Fibroblast of peridontal ligament (primary cell): Measurements from ENCODE around the gene ATP11A.

Experiments
- DNase-seq: peaks from one replicate; pipeline ENCODE4 v3.0.0-alpha.2; 2010; ENCODE audit errors: extremely low read depth

Gene ATP11A

GRCh38 chr13:112759827-112760226 is 70.0 kb downstream of the ATP11A start:
- DNase-seq: no peak

DNA sequence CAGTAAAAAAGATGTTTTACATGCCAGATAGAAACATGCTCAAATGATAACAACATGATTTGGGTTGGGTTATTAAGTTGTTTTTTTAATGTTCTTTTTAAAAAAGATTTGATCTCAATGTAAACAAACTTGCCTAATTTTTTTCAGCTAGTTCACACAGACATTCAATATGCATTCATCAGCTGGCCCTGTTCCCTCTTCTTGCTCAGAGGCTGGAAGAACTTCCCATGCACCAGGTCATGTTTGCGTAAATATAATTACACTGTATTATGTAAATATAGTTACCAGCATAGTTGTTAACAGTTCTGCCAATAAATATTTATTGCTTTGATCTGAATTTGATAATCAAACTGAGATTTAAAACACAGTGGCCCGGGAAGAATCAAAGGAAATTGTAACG is 70.6 kb downstream of the ATP11A start:
- peak; percentile 54 for DNase-seq

DNA sequence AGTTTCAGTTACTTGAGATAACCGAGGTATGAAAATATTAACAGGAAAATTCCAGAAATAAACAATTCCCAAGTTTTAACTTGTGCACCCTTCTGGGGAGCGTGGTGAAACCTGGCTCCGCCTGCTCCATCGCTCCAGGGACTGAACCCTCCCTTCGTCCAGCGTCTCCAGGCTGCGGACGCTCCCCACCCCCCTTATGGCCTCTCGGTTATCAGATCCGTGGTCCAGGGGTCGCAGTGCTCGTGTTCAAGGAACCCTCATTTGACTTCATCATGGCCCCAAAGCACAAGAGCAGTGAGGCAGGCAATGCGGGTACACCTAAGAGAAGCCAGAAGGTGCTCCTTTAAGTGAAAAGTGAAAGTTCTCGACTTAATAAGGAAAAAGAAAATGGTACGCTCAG is 71.1 kb downstream of the ATP11A start:
- DNase-seq: no peak

DNA sequence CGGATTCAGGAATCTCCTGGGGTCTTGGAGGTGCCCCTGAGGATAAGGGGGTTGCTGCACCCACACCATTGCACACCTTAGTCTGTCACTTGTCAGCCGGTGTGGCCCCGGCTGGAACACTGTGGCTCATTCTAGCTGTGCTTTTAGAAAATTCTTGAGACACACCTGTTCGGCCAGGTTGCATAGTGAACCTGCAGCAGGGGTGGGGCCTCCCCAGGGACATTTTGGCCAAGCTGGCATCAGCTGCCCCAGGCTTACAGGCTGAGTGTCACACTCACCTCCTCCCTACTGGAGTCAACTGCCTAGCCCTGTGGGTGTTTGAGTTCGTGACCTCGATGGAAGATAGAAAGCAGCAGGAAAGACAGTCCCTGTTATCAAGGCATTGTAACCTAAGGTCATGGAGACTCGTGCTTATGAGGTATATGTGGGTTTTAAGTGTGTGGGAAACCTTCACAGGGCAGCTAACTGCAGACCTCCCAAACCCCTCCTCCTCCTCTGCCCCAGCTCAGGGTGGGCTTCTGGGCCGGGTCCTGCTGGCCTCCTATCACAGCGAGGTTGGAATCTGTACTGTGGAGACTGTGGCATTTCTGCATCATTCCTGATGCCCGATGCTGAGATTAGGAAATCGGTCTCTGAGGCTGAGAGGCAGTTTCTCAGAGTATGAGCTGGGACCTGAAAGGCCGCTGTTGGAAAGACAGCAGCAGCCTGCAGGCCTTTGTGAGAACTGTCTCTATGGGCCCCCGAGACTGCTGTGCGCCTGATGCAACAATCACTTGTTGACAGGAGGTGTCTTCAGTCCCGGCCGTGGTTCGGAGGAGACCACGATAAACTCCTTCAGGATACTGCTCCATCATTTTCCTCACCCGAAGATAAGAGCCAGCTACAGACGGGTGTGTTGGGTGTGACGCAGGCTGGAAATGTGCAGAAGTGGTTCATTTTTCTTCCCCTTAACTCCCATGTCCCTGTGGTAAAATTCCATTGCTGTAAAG is 72.2 kb downstream of the ATP11A start:
- DNase-seq: no peak

DNA sequence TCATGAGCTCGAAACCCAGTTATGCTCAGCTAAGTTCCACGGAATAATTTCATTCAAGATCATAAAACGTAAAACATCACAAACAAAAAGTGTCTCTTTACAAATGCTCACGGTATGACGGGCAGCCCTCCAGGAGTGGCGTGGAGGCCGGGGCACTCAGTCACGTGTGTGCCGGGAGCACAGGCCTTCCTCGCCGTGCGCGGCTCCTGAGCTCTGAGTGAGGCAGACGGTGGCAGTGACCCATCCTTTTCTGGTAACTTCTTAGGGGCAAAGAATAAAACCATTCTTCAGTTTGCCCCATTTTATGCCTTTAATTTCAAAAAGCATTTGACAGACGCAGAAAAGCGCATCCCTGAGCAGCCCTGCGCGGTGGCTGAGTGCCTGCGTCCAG is 72.8 kb downstream of the ATP11A start:
- DNase-seq: no peak

- no peak for DNase-seq
Measured at GRCh38 chr13:112764028-112764427, 74.2 kb downstream of the ATP11A start.

GRCh38 chr13:112764864-112765561 is 75.2 kb downstream of the ATP11A start:
- DNase-seq: no peak

- no peak for DNase-seq
Measured at GRCh38 chr13:112765731-112766130, 75.9 kb downstream of the ATP11A start.

DNA sequence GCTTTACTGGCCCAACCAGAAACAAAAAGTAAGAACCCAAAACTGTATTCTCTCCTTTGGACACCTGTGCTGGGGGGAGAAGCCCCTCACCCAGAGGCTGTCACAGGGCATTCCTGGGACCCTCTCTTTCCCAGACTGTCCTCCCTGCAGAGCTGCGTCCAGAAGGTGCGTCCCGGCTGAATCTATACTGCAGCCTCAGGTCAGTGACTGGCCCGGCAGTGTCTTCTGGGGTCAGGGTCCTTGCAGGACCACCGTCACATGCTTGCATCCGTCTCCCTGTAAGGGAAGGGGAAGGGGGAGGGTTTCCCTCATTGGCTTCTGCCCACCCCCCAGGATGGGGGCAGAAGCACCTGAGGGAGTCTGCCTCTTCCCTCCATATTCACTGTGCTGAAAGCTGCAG is 76.5 kb downstream of the ATP11A start:
- no peak for DNase-seq

DNA sequence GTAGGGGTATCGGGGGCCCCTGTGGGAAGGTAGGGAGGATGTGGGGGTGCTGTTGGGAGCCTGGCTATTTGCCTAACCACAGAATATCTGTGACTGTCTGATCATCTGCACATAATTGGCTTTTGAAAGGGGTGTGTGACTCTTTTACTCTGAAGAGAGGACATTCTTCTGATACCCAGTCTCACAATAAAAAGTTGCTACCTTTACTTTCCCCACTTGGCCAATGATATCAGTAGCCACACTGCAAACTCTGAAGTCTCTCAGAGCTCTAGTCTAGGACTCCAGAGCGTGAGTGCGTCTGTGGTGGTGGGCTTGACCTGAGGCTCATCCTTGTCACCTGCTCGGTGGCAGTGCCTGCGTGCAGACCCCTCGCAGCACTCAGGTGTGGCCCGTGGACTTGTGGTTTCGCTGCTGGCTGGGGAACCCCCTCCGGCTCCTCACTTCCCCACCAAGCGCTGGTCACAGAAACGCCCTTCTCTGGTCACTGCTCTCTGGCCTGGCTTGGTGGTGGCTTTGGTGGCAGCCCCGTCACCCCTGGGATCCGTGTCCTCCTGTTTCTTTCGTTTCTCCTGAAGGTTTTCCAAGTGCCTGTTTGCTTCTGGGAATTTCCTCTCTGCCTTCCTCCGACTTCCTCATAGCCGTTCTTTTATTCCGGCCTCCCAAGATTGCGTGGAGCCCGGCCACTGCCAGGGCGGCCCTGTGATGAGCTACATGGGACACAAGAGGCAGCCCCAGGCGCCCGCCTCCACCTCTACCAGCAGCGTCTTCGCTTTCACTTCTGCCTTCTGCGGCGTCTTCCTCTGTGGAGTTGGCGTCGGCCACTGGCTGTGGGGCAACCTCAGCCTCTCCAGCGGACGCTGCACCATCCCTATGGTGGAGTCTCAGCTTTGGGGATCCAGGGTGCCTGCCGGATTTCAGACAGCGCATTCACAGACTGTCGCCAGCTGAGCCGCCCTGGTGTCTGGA is 78.0 kb downstream of the ATP11A start:
- no peak for DNase-seq

DNA sequence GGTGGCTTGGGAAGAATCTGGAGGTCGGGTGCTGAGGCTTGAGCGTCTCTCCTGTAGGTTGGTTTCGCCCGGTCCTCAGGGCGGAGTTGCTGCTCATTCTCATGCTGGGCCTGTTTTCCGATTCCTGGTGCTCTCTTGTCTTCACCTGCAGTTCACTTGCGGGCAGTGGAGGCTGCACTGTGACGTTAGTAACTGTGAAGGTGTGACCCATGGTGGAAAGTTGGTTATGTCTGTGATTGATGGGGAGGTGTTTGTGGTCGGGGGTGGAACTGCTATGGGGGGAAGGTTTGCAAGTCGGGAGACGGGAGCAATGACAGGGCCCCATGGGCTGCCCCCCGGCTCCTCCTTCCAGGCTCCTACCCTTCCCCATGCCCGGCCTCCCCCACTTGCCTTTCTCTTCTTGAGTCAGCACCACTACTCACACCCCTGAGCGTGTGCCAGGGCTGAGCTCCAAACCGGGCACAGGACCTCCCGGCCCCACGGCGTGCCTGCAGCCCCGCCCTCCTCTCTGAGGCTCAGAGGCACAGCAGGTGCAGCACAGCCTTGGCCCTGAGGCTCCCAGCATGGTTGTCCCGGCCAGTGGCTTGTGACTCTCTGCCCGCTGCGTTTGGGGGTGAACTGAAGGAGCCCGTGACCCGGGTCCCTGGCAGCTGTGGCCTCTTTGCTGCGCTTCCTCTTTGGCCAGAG is 79.1 kb downstream of the ATP11A start:
- DNase-seq: no peak

DNA sequence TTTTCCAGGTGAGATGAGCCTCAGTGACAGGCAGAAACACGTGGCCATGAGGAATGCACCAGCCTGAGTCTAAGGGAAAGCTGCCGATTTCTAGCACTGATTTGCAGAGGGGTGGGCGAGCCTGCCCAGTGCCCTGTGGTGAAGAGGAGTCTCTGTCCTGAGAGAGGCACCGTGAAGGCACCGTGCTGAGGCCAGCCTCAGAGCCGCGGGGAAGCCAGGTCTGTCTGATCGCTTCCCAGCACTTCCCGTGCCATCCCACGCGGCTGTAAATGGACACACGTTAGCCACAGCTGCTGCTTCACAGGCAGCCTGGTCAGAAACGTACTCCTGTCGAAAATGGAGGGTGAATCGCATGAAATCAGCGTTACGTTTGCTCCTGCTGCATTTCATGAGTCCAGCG is 79.8 kb downstream of the ATP11A start:
- DNase-seq: no peak

GRCh38 chr13:112770504-112770903 is 80.7 kb downstream of the ATP11A start:
- no peak for DNase-seq

GRCh38 chr13:112771139-112771876 is 81.5 kb downstream of the ATP11A start:
- no peak for DNase-seq

- DNase-seq: no peak
Measured at GRCh38 chr13:112771877-112772538, 82.2 kb downstream of the ATP11A start.

DNA sequence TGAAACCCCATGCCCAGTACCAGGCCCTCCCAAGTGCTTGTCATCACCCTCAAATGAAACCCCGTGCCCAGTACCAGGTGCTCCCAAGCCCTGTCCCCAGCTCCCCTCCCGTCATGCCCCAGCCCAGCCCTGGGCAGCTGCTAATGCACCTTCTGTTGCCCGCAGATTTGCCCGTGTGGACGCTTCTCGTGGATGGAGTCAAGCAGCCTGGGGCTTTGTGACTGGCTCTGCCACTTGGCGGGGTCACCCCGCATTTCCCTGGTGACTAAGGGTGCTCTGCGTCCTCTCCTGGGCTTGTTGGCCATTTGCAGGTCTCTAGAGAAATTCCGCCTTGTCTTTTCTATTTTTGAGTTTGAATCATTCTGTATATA is 82.7 kb downstream of the ATP11A start:
- DNase-seq: no peak

DNA sequence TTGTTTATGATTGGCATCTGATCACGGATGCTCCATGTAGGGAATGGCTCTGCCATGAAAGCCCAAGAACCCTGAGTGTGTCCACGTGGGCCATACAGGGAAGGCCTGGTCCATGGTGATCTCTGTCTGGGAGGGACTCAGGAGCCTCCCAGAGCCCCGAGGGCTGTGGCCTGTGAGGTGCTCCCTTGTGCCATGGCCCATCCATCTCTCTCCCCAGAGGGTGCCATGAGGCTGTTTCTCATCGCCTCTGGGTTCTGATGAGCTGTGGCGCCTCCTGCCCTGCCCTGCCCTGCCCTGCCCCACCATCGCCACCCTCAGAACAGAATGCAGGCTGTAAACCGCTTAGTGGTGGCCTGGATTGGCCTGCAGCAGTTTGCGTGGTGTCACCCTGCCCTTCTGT is 83.1 kb downstream of the ATP11A start:
- no peak for DNase-seq

GRCh38 chr13:112773601-112774447 is 84.0 kb downstream of the ATP11A start:
- no peak for DNase-seq

GRCh38 chr13:112774448-112774792 is 84.6 kb downstream of the ATP11A start:
- no peak for DNase-seq
